ENCODE results near the gene CCDC187. TPM values are rescaled to one million over a fixed set of nuclear protein-coding genes. Genes with fewer than 3 reads are reported as not detected.

CCDC187 gene
- polyA plus RNA-seq, 1 donor (not counting 4 experiments of a cell fraction or from before 2014, with no cell fraction given), result 0.03 TPM

DNA sequence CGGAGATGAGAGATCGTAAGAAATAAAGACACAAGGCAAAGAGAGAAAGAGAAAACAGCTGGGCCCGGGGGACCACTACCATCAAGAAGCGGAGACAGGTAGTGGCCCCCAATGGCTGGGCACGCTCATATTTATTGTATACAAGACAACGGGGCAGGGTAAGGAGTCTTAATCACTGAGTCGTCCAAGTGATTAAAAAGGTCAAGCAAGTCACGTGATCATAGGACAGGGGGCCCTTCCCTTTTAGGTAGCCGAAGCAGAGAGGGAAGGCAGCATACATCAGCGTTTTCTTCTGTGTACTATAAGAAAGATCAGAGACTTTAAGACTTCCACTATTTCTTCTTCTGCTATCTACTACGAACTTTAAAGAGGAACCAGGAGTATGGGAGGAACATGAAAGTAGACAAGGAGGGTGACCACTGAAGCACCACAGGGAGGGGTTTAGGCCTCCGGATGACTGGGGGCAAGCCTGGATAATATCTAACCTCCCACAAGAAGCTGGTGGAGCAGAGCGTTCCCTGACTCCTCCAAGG is 33.7 kb downstream of the CCDC187 start:
- Histone ChIP-seq H3K4me1 (ENCODE audit: control insufficient read depth, extremely low read depth, insufficient read depth, low read length) (peaks cover 5% of the 10 kb centered on the region), H4K20me1 (ENCODE audit: control insufficient read depth, extremely low read depth, insufficient read depth, low read length) (no peaks in the 10 kb centered on the region), H3K9ac (ENCODE audit: control insufficient read depth, extremely low read depth, insufficient read depth, low read length) (no peak overlapping the region), H3K9me3 (ENCODE audit: control insufficient read depth, low read depth, low read length) (no peaks in the 10 kb centered on the region), H3K36me3 (ENCODE audit: control insufficient read depth in 2 of 2, extremely low read depth in 1 of 2, insufficient read depth in 2 of 2, low read length in 2 of 2) (no peaks in the 10 kb centered on the region), H3K4me3 (ENCODE audit: control insufficient read depth in 2 of 3, extremely low read depth in 1 of 3, insufficient read depth in 2 of 3, low read depth in 1 of 3, low read length in 3 of 3) (no peak overlapping the region), H3K9me1 (ENCODE audit: control insufficient read depth, extremely low read depth, insufficient read depth, low read length) (no peaks in the 10 kb centered on the region), H3K27ac (ENCODE audit: control insufficient read depth, insufficient read depth, low read length) (no peak overlapping the region), H3K27me3 (ENCODE audit: control insufficient read depth, extremely low read depth, insufficient read depth, low read length) (peaks cover 10% of the 10 kb centered on the region), H3K79me2 (ENCODE audit: control insufficient read depth, insufficient read depth, low read length) (no peaks in the 10 kb centered on the region), H2AFZ (ENCODE audit: control insufficient read depth, low read length) (no peak overlapping the region), H3K4me2 (ENCODE audit: control insufficient read depth, extremely low read depth, insufficient read depth, low read depth, low read length) (no peak overlapping the region)
- dilution Hi-C loops (cut with MboI; ENCODE audit: extremely low pct_ligation_motif_present, low sequenced_read_pairs), result no loop called here
- FAIRE-seq (no peak), DNase-seq (ENCODE audit: low read depth, low spot score) (no peak)
- no peak for TF ChIP-seq CTCF (optimal IDR thresholded peaks at IDR 0.05 in 1 of 3, IDR thresholded peaks at IDR 0.05 in 1 of 3, conservative IDR thresholded peaks at IDR 0.05 in 1 of 3; ENCODE audit: extremely low read depth in 1 of 3, insufficient read depth in 2 of 3, low read length in 3 of 3)
- no peak for TF ChIP-seq EZH2 (IDR thresholded peaks at IDR 0.05; ENCODE audit: low read length)

GRCh38 chr9:136268735-136269134 is 35.2 kb downstream of the CCDC187 start:
- FAIRE-seq, result no peak
- Histone ChIP-seq H3K9me1 (ENCODE audit: control insufficient read depth, extremely low read depth, insufficient read depth, low read length) (no peaks in the 10 kb centered on the region), H3K9me3 (ENCODE audit: control insufficient read depth, low read depth, low read length) (no peaks in the 10 kb centered on the region), H3K9ac (ENCODE audit: control insufficient read depth, extremely low read depth, insufficient read depth, low read length) (no peak overlapping the region), H4K20me1 (ENCODE audit: control insufficient read depth, extremely low read depth, insufficient read depth, low read length) (no peaks in the 10 kb centered on the region), H3K27ac (ENCODE audit: control insufficient read depth, insufficient read depth, low read length) (no peak overlapping the region), H3K4me2 (ENCODE audit: control insufficient read depth, extremely low read depth, insufficient read depth, low read depth, low read length) (no peak overlapping the region), H2AFZ (ENCODE audit: control insufficient read depth, low read length) (no peak overlapping the region), H3K4me1 (ENCODE audit: control insufficient read depth, extremely low read depth, insufficient read depth, low read length) (peaks cover 5% of the 10 kb centered on the region), H3K27me3 (ENCODE audit: control insufficient read depth, extremely low read depth, insufficient read depth, low read length) (peaks cover 11% of the 10 kb centered on the region), H3K4me3 (ENCODE audit: control insufficient read depth in 2 of 3, extremely low read depth in 1 of 3, insufficient read depth in 2 of 3, low read depth in 1 of 3, low read length in 3 of 3) (no peak overlapping the region), H3K79me2 (ENCODE audit: control insufficient read depth, insufficient read depth, low read length) (no peaks in the 10 kb centered on the region), H3K36me3 (ENCODE audit: control insufficient read depth in 2 of 2, extremely low read depth in 1 of 2, insufficient read depth in 2 of 2, low read length in 2 of 2) (no peaks in the 10 kb centered on the region)
- no peak for DNase-seq (ENCODE audit: low read depth, low spot score)
- TF ChIP-seq CTCF (optimal IDR thresholded peaks at IDR 0.05 in 1 of 3, IDR thresholded peaks at IDR 0.05 in 1 of 3, conservative IDR thresholded peaks at IDR 0.05 in 1 of 3; ENCODE audit: extremely low read depth in 1 of 3, insufficient read depth in 2 of 3, low read length in 3 of 3) (no peak), EZH2 (IDR thresholded peaks at IDR 0.05; ENCODE audit: low read length) (no peak)
- dilution Hi-C loops (cut with MboI; ENCODE audit: extremely low pct_ligation_motif_present, low sequenced_read_pairs), result no loop called here
